H9 (cell line): Measurements from ENCODE around the gene AGAP3. TPM values are rescaled to one million over a fixed set of nuclear protein-coding genes. Genes with fewer than 3 reads are reported as not detected.

Experiments used
- DNase-seq: peaks from one replicate; pipeline ENCODE4 v3.0.0-alpha.2; 2017
- H2AFZ ChIP-seq: one replicate; pipeline ENCODE4 v1.6.1; 2013; ENCODE audit warnings: mild to moderate bottlenecking, low read length, control low read depth, moderate library complexity
- H2AK5ac ChIP-seq: 2 replicates; pipeline ENCODE4 v1.6.1; 2013; ENCODE audit warnings: low read length, control low read depth, mixed read lengths; ENCODE audit not compliant: insufficient read length
- H2BK120ac ChIP-seq: one replicate; pipeline ENCODE4 v1.6.1; 2013; ENCODE audit warnings: low read depth, mild to moderate bottlenecking, low read length, control low read depth, inconsistent platforms; ENCODE audit not compliant: poor library complexity, severe bottlenecking
- H2BK12ac ChIP-seq: 2 replicates; pipeline ENCODE4 v1.6.1; 2013; ENCODE audit warnings: low read length, control low read depth, mixed read lengths, low read depth; ENCODE audit not compliant: insufficient read length
- H2BK15ac ChIP-seq: 2 replicates; pipeline ENCODE4 v1.6.1; 2013; ENCODE audit warnings: low read depth, low read length, control low read depth
- H2BK20ac ChIP-seq: one replicate; pipeline ENCODE4 v1.6.1; 2013; ENCODE audit warnings: low read depth, mild to moderate bottlenecking, low read length, control low read depth, inconsistent platforms; ENCODE audit not compliant: poor library complexity, severe bottlenecking
- H2BK5ac ChIP-seq: 2 replicates; pipeline ENCODE4 v1.6.1; 2013; ENCODE audit warnings: low read length, control low read depth, mixed read lengths; ENCODE audit not compliant: insufficient read length
- H3K14ac ChIP-seq: 2 replicates; pipeline ENCODE4 v1.6.1; 2013; ENCODE audit warnings: low read length, control low read depth; ENCODE audit not compliant: insufficient read depth
- H3K18ac ChIP-seq: 2 replicates; pipeline ENCODE4 v1.6.1; 2013; ENCODE audit warnings: low read depth, mild to moderate bottlenecking, mixed read lengths, low read length, control low read depth; ENCODE audit not compliant: insufficient read length
- H3K23ac ChIP-seq: 2 replicates; pipeline ENCODE4 v1.6.1; 2013; ENCODE audit warnings: low read length, control low read depth, mixed read lengths, low read depth; ENCODE audit not compliant: insufficient read length
- H3K23me2 ChIP-seq: 2 replicates; pipeline ENCODE4 v1.6.1; 2013; ENCODE audit warnings: low read depth, mild to moderate bottlenecking, mixed read lengths, low read length, control low read depth; ENCODE audit not compliant: insufficient read length, poor library complexity, severe bottlenecking
- H3K27ac ChIP-seq: 2 replicates; pipeline ENCODE4 v1.5.1; 2013; ENCODE audit warnings: low read length, control low read depth, mixed read lengths, low read depth; ENCODE audit not compliant: insufficient read length
- H3K27me3 ChIP-seq: 2 replicates; pipeline ENCODE4 v1.6.1; 2013; ENCODE audit warnings: low read length, control low read depth, inconsistent platforms; ENCODE audit not compliant: insufficient read depth
- H3K4ac ChIP-seq: 2 replicates; pipeline ENCODE4 v1.6.1; 2013; ENCODE audit warnings: low read depth, mild to moderate bottlenecking, control low read depth, inconsistent platforms, low read length, moderate library complexity
- H3K4me1 ChIP-seq: 2 replicates; pipeline ENCODE4 v1.6.1; 2013; ENCODE audit warnings: low read length, control low read depth, inconsistent platforms; ENCODE audit not compliant: insufficient read depth
- H3K4me2 ChIP-seq: 2 replicates; pipeline ENCODE4 v1.6.1; 2013; ENCODE audit warnings: low read length, control low read depth, mixed read lengths; ENCODE audit not compliant: insufficient read length, insufficient read depth
- H3K56ac ChIP-seq: 2 replicates; pipeline ENCODE4 v1.6.1; 2013; ENCODE audit warnings: low read depth, mild to moderate bottlenecking, mixed read lengths, low read length, control low read depth; ENCODE audit not compliant: insufficient read length
- H3K79me1 ChIP-seq: 2 replicates; pipeline ENCODE4 v1.6.1; 2013; ENCODE audit warnings: low read depth, mild to moderate bottlenecking, moderate library complexity, low read length, control low read depth, inconsistent platforms; ENCODE audit not compliant: insufficient read depth, poor library complexity, severe bottlenecking
- H3K79me2 ChIP-seq: 2 replicates; pipeline ENCODE4 v1.6.1; 2013; ENCODE audit warnings: low read length, control low read depth, inconsistent platforms; ENCODE audit not compliant: insufficient read depth
- H3K9ac ChIP-seq: 2 replicates; pipeline ENCODE4 v1.6.1; 2013; ENCODE audit warnings: low read length, control low read depth, mixed read lengths; ENCODE audit not compliant: insufficient read length; ENCODE audit errors: extremely low read depth
- H3K9me3 ChIP-seq: one replicate; pipeline ENCODE4 v1.6.1; 2013; ENCODE audit warnings: low read depth, low read length, inconsistent platforms; ENCODE audit not compliant: control insufficient read depth
- H3T11ph ChIP-seq: one replicate; pipeline ENCODE4 v1.6.1; 2013; ENCODE audit warnings: mild to moderate bottlenecking, low read length, control low read depth, inconsistent platforms
- H4K20me1 ChIP-seq: one replicate; pipeline ENCODE4 v1.6.1; 2013; ENCODE audit not compliant: control insufficient read depth, insufficient read length, insufficient read depth
- H4K5ac ChIP-seq: 2 replicates; pipeline ENCODE4 v1.6.1; 2013; ENCODE audit warnings: low read depth, mild to moderate bottlenecking, mixed read lengths, low read length, control low read depth; ENCODE audit not compliant: insufficient read length
- H4K8ac ChIP-seq: replicated peaks from 2 replicates; pipeline ENCODE4 v1.6.1; 2013; ENCODE audit warnings: low read length, control low read depth, mixed read lengths, low read depth; ENCODE audit not compliant: insufficient read length
- H4K91ac ChIP-seq: 2 replicates; pipeline ENCODE4 v1.6.1; 2013; ENCODE audit warnings: low read depth, mild to moderate bottlenecking, moderate library complexity, mixed read lengths, low read length, control low read depth; ENCODE audit not compliant: insufficient read length
- H3K27ac Mint-ChIP-seq, 3 experiments: 2 replicates in 2 of 3; 3 replicates in 1 of 3; pipeline ENCODE4 v1.8.0; 2020 to 2021; ENCODE audit warnings: mixed read lengths in 3 of 3, mild to moderate bottlenecking in 1 of 3, moderate library complexity in 1 of 3
- H3K27me3 Mint-ChIP-seq: 2 replicates; pipeline ENCODE4 v1.8.0; 2021; ENCODE audit warnings: low read depth, mild to moderate bottlenecking, moderate library complexity, mixed read lengths
- H3K36me3 Mint-ChIP-seq, 3 experiments: 2 replicates in 2 of 3; 3 replicates in 1 of 3; pipeline ENCODE4 v1.8.0; 2020 to 2021; ENCODE audit warnings: low read depth in 3 of 3, mixed read lengths in 3 of 3; ENCODE audit not compliant: insufficient read depth in 1 of 3
- H3K4me1 Mint-ChIP-seq, 2 experiments: 2 replicates each; pipeline ENCODE4 v1.8.0; 2020; ENCODE audit warnings: mixed read lengths in 2 of 2
- H3K4me3 Mint-ChIP-seq, 2 experiments: 2 replicates in 1 of 2; 3 replicates in 1 of 2; pipeline ENCODE4 v1.8.0; 2020 to 2021; ENCODE audit warnings: mild to moderate bottlenecking in 2 of 2, mixed read lengths in 2 of 2, moderate library complexity in 1 of 2
- H3K9me3 Mint-ChIP-seq, 2 experiments: 2 replicates in 1 of 2; 3 replicates in 1 of 2; pipeline ENCODE4 v1.8.0; 2020; ENCODE audit warnings: mild to moderate bottlenecking in 2 of 2, mixed read lengths in 2 of 2, moderate library complexity in 1 of 2
- CTCF ChIP-seq: fragments of 200-600 bp; sonication (generic); conservative IDR thresholded peaks from 3 replicates; pipeline ENCODE4 v1.8.0; 2021; ENCODE audit warnings: antibody characterized with exemption, mild to moderate bottlenecking
- WGBS: extraction: QIAGEN DNeasy Blood & Tissue Kit; methylation state at CpG from one replicate; pipeline ENCODE4 v1.1.7; 2013; ENCODE audit warnings: missing lambda C conversion rate, low lambda C conversion rate, mixed read lengths; ENCODE audit not compliant: insufficient read length; ENCODE audit errors: extremely low coverage; 5-methylcytosine and 5-hydroxymethylcytosine counted together
- total RNA-seq: library from RNA; stranded (reverse); gene quantifications from 2 replicates; pipeline ENCODE4 v1.2.1, GENCODE V29; 2021

The AGAP3 gene
- total RNA-seq, 1 experiment from 2014 or later, result 97.7 TPM

GRCh38 chr7:151075978-151076426, 10.3 kb upstream of the AGAP3 start:
- DNase-seq, result no peak
- H3K27ac ChIP-seq, result no peak overlapping the region
- no peak overlapping the region for H2BK5ac ChIP-seq
- H3K14ac ChIP-seq, result no peak overlapping the region
- peaks cover 1% of the 10 kb centered on the region; the same call in 1 of the 2 replicates for H3K27me3 Mint-ChIP-seq
- H3K4me3 Mint-ChIP-seq, result peak overlapping the region in 1 of 2 experiments; percentile 62; a peak in 2 of 5 replicates
- no peak overlapping the region for H3K9ac ChIP-seq
- no peak overlapping the region for H4K91ac ChIP-seq
- no peaks in the 10 kb centered on the region for H3K79me1 ChIP-seq
- H3T11ph ChIP-seq, result no peak overlapping the region
- H3K79me2 ChIP-seq, result no peaks in the 10 kb centered on the region; the same call in 1 of the 2 replicates
- no peaks in the 10 kb centered on the region for H3K27me3 ChIP-seq
- no peaks in the 10 kb centered on the region for H3K4me1 ChIP-seq
- H4K8ac ChIP-seq, result no peak overlapping the region
- H2BK15ac ChIP-seq, result no peak overlapping the region
- H2BK12ac ChIP-seq, result no peak overlapping the region
- peaks cover 24 to 31% of the 10 kb centered on the region in 2 experiments for H3K4me1 Mint-ChIP-seq
- no peaks in the 10 kb centered on the region for H3K23me2 ChIP-seq
- no peak overlapping the region for H3K4ac ChIP-seq
- H2BK20ac ChIP-seq, result no peak overlapping the region
- no peaks in the 10 kb centered on the region for H4K20me1 ChIP-seq
- H3K4me2 ChIP-seq, result no peak overlapping the region
- WGBS, result no CpG with 5 or more reads among the region's 22 CpGs
- no peak overlapping the region for H4K5ac ChIP-seq
- TF ChIP-seq CTCF, result no peak
- no peak overlapping the region for H3K18ac ChIP-seq
- no peak overlapping the region for H2BK120ac ChIP-seq
- H2AK5ac ChIP-seq, result no peak overlapping the region
- H2AFZ ChIP-seq, result no peak overlapping the region
- peaks cover 19 to 43% (median 41%) of the 10 kb centered on the region in 3 experiments for H3K36me3 Mint-ChIP-seq
- no peak overlapping the region for H3K23ac ChIP-seq
- no peaks in the 10 kb centered on the region for H3K9me3 Mint-ChIP-seq
- peak overlapping the region in 1 of 3 experiments; percentile 72; a peak in 3 of 7 replicates for H3K27ac Mint-ChIP-seq
- no peaks in the 10 kb centered on the region for H3K9me3 ChIP-seq
- no peak overlapping the region for H3K56ac ChIP-seq
